H1 (cell line): ENCODE data around the gene WASF3.

Experiments used
- BACH1 ChIP-seq: IDR thresholded peaks from 2 replicates; pipeline ENCODE4 v1.6.1; 2012; ENCODE audit warnings: low read length, improper control_type of control experiment
- CHD2 ChIP-seq: IDR thresholded peaks from 2 replicates; pipeline ENCODE4 v1.6.1; 2012; ENCODE audit warnings: low read length, improper control_type of control experiment
- CTCF ChIP-seq, 3 experiments: IDR thresholded peaks; 1 replicate in 2 of 3; 2 replicates in 1 of 3; pipeline versions ENCODE4 v1.5.1 to v1.6.1; 2011; ENCODE audit warnings: low read length in 3 of 3, mild to moderate bottlenecking in 3 of 3, inconsistent platforms in 2 of 3, low read depth in 1 of 3, moderate library complexity in 1 of 3; ENCODE audit not compliant: insufficient read depth in 1 of 3; ENCODE audit errors: control extremely low read depth in 1 of 3
- FOSL1 ChIP-seq: IDR thresholded peaks from 2 replicates; pipeline ENCODE4 v1.6.1; 2011; ENCODE audit warnings: mild to moderate bottlenecking, low read depth, low read length, moderate library complexity; ENCODE audit not compliant: insufficient read depth
- KDM4A ChIP-seq: IDR thresholded peaks from one replicate; pipeline ENCODE4 v1.7.1; 2012; ENCODE audit warnings: low read depth, mild to moderate bottlenecking, moderate library complexity, low read length, inconsistent platforms; ENCODE audit not compliant: severe bottlenecking
- MAX ChIP-seq: IDR thresholded peaks from 2 replicates; pipeline ENCODE4 v1.6.1; 2012; ENCODE audit warnings: inconsistent platforms
- NANOG ChIP-seq: IDR thresholded peaks from 2 replicates; pipeline ENCODE4 v1.6.1; 2011; ENCODE audit warnings: low read length, low read depth, mild to moderate bottlenecking, inconsistent platforms; ENCODE audit not compliant: insufficient read depth, poor library complexity, severe bottlenecking
- POLR2A ChIP-seq, 2 experiments: IDR thresholded peaks; 1 replicate in 1 of 2; 2 replicates in 1 of 2; pipeline ENCODE4 v1.6.1; 2011; ENCODE audit warnings: low read depth in 2 of 2, low read length in 2 of 2, mild to moderate bottlenecking in 2 of 2; ENCODE audit errors: control extremely low read depth in 1 of 2
- POLR2AphosphoS5 ChIP-seq: IDR thresholded peaks from 2 replicates; pipeline ENCODE4 v1.6.1; 2011; ENCODE audit warnings: low read depth, low read length
- RNF2 ChIP-seq: fragments of 200-900, 300-1000 bp; sonication (generic); IDR thresholded peaks from 2 replicates; pipeline ENCODE4 v1.7.1; 2016; ENCODE audit warnings: borderline replicate concordance, low read depth, mild to moderate bottlenecking, antibody characterized with exemption, low read length; ENCODE audit not compliant: poor library complexity, severe bottlenecking; ENCODE audit errors: missing control alignments
- SP2 ChIP-seq: IDR thresholded peaks from 2 replicates; pipeline ENCODE4 v1.6.1; 2012; ENCODE audit warnings: mild to moderate bottlenecking, low read length, inconsistent platforms
- SUZ12 ChIP-seq: fragments of 200-600 bp; sonication (generic); IDR thresholded peaks from 2 replicates; pipeline ENCODE4 v1.6.1; 2012; ENCODE audit warnings: mild to moderate bottlenecking, inconsistent platforms, low read length, moderate library complexity, mixed read lengths
- TAF1 ChIP-seq: IDR thresholded peaks from 2 replicates; pipeline ENCODE4 v1.6.1; 2011; ENCODE audit warnings: mild to moderate bottlenecking, low read depth, low read length
- ZNF274 ChIP-seq: IDR thresholded peaks from 2 replicates; pipeline ENCODE4 v1.7.0; 2012; ENCODE audit warnings: low read length, borderline replicate concordance; ENCODE audit errors: extremely low read depth

GRCh38 chr13:26695891-26696311, 138.4 kb downstream of the WASF3 start:
- TF ChIP-seq TAF1 (no peak), CTCF (IDR thresholded peaks at IDR 0.05; ENCODE audit: control extremely low read depth in 1 of 3, insufficient read depth in 1 of 3, low read depth in 1 of 3, low read length in 3 of 3) (no peak), MAX (no peak), SUZ12 (no peak), ZNF274 (no peak), KDM4A (no peak), BACH1 (no peak), CHD2 (no peak), SP2 (no peak), FOSL1 (no peak), POLR2A (IDR thresholded peaks at IDR 0.05; ENCODE audit: control extremely low read depth in 1 of 2, low read depth in 2 of 2, low read length in 2 of 2) (no peak), RNF2 (no peak), NANOG (no peak), POLR2AphosphoS5 (no peak)
